Cardiac muscle cell (in vitro differentiated cells and primary cell): ENCODE results near the gene TM7SF2. TPM values are rescaled to one million over a fixed set of nuclear protein-coding genes. Genes with fewer than 3 reads are reported as not detected.

Experiments
- DNase-seq, 2 donors: peaks; one replicate each; pipeline versions ENCODE4 v3.0.0 to v3.0.0-alpha.2; 2010 to 2017; ENCODE audit warnings: low read depth in 1 of 2, low spot score in 1 of 2
- H3K27ac ChIP-seq: fragments of 200-600 bp; sonication (generic); 2 replicates; pipeline ENCODE4 v1.5.1; 2016
- H3K27me3 ChIP-seq: fragments of 200-600 bp; sonication (generic); 2 replicates; pipeline ENCODE4 v1.6.0; 2016; ENCODE audit warnings: control low read depth
- H3K36me3 ChIP-seq: fragments of 200-600 bp; sonication (generic); 2 replicates; pipeline ENCODE4 v1.5.1; 2016; ENCODE audit warnings: control low read depth
- H3K4me1 ChIP-seq: fragments of 200-600 bp; sonication (generic); 2 replicates; pipeline ENCODE4 v1.8.1; 2017; ENCODE audit warnings: low read depth, mild to moderate bottlenecking, mixed run types
- H3K4me3 ChIP-seq: fragments of 200-600 bp; sonication (generic); 2 replicates; pipeline ENCODE4 v1.5.1; 2016; ENCODE audit warnings: mild to moderate bottlenecking
- H3K9me3 ChIP-seq: fragments of 200-600 bp; sonication (generic); 2 replicates; pipeline ENCODE4 v1.5.1; 2017; ENCODE audit warnings: low read depth, mild to moderate bottlenecking, control low read depth
- CTCF ChIP-seq: IDR thresholded peaks from 2 replicates; pipeline ENCODE4 v1.5.1; 2012; ENCODE audit warnings: low read depth, mild to moderate bottlenecking, low read length
- polyA plus RNA-seq: library from polyadenylated mRNA; unstranded; fragments of >200 nt; fragmentation: Nextera tagmentation; extraction: Ambion mirVana; gene quantifications from 2 replicates; pipeline ENCODE4 v1.2.1, GENCODE V29; 2016
- total RNA-seq: library from RNA; depleted of rRNA; stranded (reverse); fragments of >200 nt; gene quantifications from 2 replicates; pipeline ENCODE4 v1.2.3, GENCODE V29; 2016

The TM7SF2 gene
- total and polyA plus RNA-seq, 2 experiments from 2014 or later, result 186 to 277 TPM

DNA sequence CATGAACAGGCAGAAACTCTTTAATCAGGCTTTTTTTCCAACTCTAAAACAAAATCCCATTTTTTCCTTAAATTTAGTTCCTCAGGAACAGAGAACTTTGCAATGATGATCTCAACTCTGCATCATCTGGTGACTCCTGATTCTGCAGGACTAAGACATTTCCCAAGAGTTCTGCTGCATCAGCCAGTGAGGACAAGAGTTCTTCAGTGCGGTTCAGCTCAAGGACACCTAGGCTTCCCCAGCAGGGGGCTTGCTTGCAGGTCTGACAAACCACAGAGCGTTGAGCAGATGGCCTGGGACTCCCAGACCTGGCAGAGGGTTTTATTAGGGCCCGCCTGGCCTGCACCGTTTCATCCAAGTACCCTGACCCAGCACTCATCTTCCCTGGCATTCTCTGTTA lies 34.2 kb upstream of the TM7SF2 start:
- no peaks in the 10 kb centered on the region for H3K27me3 ChIP-seq
- no peaks in the 10 kb centered on the region for H3K4me1 ChIP-seq
- DNase-seq, result peak in 1 of 2 donors; percentile 27
- TF ChIP-seq CTCF, result no peak
- H3K9me3 ChIP-seq, result no peaks in the 10 kb centered on the region
- no peak overlapping the region for H3K4me3 ChIP-seq
- H3K36me3 ChIP-seq, result no peaks in the 10 kb centered on the region
- H3K27ac ChIP-seq, result no peak overlapping the region

DNA sequence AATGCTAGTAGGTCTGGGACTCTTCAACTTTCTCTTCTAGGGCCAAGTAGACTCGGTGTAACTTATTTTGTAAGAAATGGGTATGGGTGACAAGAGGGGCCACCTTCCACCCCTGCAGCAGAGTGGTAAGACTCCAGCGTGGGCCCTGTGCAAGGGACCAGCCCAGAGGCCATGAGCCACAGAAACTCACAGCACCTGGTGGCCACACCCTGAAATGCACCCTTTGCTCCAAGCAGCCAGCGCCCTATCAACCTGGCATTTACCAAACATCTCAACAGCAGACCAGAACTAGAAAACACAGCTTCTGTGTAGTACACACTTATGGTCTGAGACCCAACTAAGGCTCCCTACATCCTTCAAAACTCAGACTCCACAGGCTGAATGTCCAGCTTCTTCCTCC lies 33.5 kb upstream of the TM7SF2 start:
- TF ChIP-seq CTCF, result peak; percentile 58
- no peaks in the 10 kb centered on the region for H3K4me1 ChIP-seq
- no peak overlapping the region for H3K4me3 ChIP-seq
- no peaks in the 10 kb centered on the region for H3K9me3 ChIP-seq
- peak; percentile 40 to 59 for DNase-seq
- H3K36me3 ChIP-seq, result no peaks in the 10 kb centered on the region
- H3K27me3 ChIP-seq, result no peaks in the 10 kb centered on the region
- peak overlapping the region; percentile 1 for H3K27ac ChIP-seq

DNA sequence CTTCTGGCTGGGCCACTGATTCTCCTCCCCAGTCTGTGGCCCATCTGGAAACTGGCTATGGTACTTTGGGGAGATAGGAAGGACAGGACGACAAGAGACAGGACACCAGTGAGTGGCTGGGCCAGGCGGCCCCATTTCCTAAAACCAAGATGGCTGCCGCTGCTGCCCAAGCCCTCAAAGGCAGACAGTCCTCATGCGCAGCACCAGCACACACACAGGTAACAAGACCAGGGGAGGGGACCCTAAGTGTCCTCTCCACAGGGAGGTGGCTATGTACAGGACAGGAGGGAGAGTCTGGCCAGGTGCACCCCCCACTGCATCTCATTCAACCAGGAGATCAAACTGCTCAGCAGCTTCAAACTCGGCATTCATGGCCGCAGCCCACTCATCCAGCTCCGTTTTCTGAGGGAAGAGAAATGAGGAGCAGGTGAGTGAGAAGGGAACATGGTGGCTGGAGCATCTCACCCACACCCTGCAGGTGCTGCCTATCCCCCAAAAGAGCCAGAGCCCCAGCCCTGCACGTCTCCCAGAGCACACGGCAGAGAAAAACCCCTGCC lies 32.8 kb upstream of the TM7SF2 start:
- no peaks in the 10 kb centered on the region for H3K36me3 ChIP-seq
- peak overlapping the region; percentile 1 for H3K27ac ChIP-seq

DNA sequence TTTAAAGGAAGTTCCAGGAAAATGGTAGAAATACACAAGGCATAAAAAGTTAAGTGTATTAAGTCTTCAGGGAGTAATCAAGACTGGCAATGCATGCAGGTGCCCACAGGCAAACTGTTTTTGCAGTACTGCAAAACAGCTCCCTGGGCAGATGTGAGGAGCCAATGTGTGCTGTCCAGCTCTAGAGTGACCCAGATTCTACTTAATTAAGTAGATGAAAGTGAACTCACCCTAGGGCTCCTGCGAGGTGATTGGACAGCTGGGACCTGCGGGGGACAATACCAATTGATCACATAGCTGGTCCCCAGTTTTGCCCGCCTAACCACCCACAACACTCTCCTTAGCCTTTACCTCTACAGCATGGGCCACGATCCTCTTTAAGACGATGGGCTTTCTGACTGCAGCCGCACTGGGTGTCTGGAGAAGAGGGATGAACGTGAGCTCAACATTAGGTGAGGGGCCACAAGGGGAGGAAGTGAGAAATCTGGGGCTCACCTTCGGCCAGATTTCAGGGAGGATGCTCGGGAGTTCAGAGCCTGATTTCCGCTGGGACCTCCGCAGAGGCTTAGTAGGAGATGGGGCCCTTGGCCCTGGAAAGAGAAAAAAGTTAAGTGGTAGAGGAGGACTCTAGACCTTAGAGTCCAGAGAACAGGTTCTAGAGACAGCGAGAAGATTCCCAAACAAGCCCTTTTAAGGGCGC lies 28.4 kb upstream of the TM7SF2 start:
- Histone ChIP-seq H3K27me3 (no peaks in the 10 kb centered on the region), H3K9me3 (no peaks in the 10 kb centered on the region), H3K27ac (peak overlapping the region; percentile 92), H3K36me3 (peaks cover 8% of the 10 kb centered on the region), H3K4me1 (no peaks in the 10 kb centered on the region), H3K4me3 (peak overlapping the region; percentile 84)
- no peak for TF ChIP-seq CTCF
- no peak for DNase-seq

More for the DNA sequence above, 32.8 kb upstream of the TM7SF2 start:
- no peak for TF ChIP-seq CTCF
- DNase-seq, result no peak
- no peaks in the 10 kb centered on the region for H3K27me3 ChIP-seq
- no peaks in the 10 kb centered on the region for H3K4me1 ChIP-seq
- no peak overlapping the region for H3K4me3 ChIP-seq
- no peaks in the 10 kb centered on the region for H3K9me3 ChIP-seq

- Histone ChIP-seq H3K4me3 (peak within 1 kb of the TSS; percentile 84), H3K36me3 (peaks cover 8% of the 10 kb centered on the region), H3K27me3 (no peaks in the 10 kb centered on the region), H3K4me1 (no peaks in the 10 kb centered on the region), H3K27ac (peak within 1 kb of the TSS; percentile 92), H3K9me3 (no peaks in the 10 kb centered on the region)
- no peak for TF ChIP-seq CTCF
- DNase-seq, result peak; percentile 97
Measured at GRCh38 chr11:65083834-65084597, 27.7 kb upstream of the TM7SF2 start, which contains the start of the genes CDCA5 and ZFPL1. Gene CDCA5, minus strand, starts transcription at chr11:65084040. Its CDS starts 62 bp downstream, at chr11:65083978. Gene ZFPL1, plus strand, starts transcription at chr11:65084222. Its CDS starts 477 bp downstream, at chr11:65084699.
